Measurements from ENCODE around the gene UBL3.

Gene UBL3

GRCh38 chr13:29846475-29847256, 3.8 kb downstream of the UBL3 start:
- H3K4me3 Mint-ChIP-seq: peak overlapping the region; percentile 95
- peak overlapping the region; percentile 26 for H3K27ac Mint-ChIP-seq
- H3K36me3 Mint-ChIP-seq (ENCODE audit: low read depth): no peaks in the 10 kb centered on the region
- peaks cover 55% of the 10 kb centered on the region for H3K4me1 Mint-ChIP-seq (ENCODE audit: low read depth)
- H3K27me3 Mint-ChIP-seq: no peaks in the 10 kb centered on the region
- H3K9me3 Mint-ChIP-seq: no peaks in the 10 kb centered on the region

GRCh38 chr13:29845440-29846056, 4.9 kb downstream of the UBL3 start:
- peaks cover 61% of the 10 kb centered on the region for H3K4me1 Mint-ChIP-seq (ENCODE audit: low read depth)
- H3K27me3 Mint-ChIP-seq: no peaks in the 10 kb centered on the region
- no peaks in the 10 kb centered on the region for H3K36me3 Mint-ChIP-seq (ENCODE audit: low read depth)
- H3K27ac Mint-ChIP-seq: no peak overlapping the region
- H3K4me3 Mint-ChIP-seq: no peak overlapping the region
- H3K9me3 Mint-ChIP-seq: no peaks in the 10 kb centered on the region

- H3K27ac Mint-ChIP-seq: no peak overlapping the region
- no peaks in the 10 kb centered on the region for H3K36me3 Mint-ChIP-seq (ENCODE audit: low read depth)
- H3K4me3 Mint-ChIP-seq: no peak overlapping the region
- H3K4me1 Mint-ChIP-seq (ENCODE audit: low read depth): peaks cover 68% of the 10 kb centered on the region
- no peaks in the 10 kb centered on the region for H3K27me3 Mint-ChIP-seq
- no peaks in the 10 kb centered on the region for H3K9me3 Mint-ChIP-seq
Measured at GRCh38 chr13:29844441-29844840, 6.0 kb downstream of the UBL3 start.

- no peaks in the 10 kb centered on the region for H3K9me3 Mint-ChIP-seq
Measured at GRCh38 chr13:29840585-29840984, 9.8 kb downstream of the UBL3 start.

GRCh38 chr13:29835280-29836061, 14.9 kb downstream of the UBL3 start:
- Mint-ChIP-seq H3K36me3 (ENCODE audit: low read depth) (no peaks in the 10 kb centered on the region), H3K9me3 (no peaks in the 10 kb centered on the region), H3K27ac (no peak overlapping the region), H3K27me3 (no peaks in the 10 kb centered on the region), H3K4me1 (ENCODE audit: low read depth) (peaks cover 60% of the 10 kb centered on the region), H3K4me3 (no peak overlapping the region)

More at GRCh38 chr13:29840585-29840984, 9.8 kb downstream of the UBL3 start:
- Mint-ChIP-seq H3K4me1 (ENCODE audit: low read depth) (peaks cover 75% of the 10 kb centered on the region), H3K36me3 (ENCODE audit: low read depth) (no peaks in the 10 kb centered on the region), H3K4me3 (no peak overlapping the region), H3K27me3 (no peaks in the 10 kb centered on the region), H3K27ac (no peak overlapping the region)

GRCh38 chr13:29832761-29833298, 17.6 kb downstream of the UBL3 start:
- H3K4me1 Mint-ChIP-seq (ENCODE audit: low read depth): peaks cover 42% of the 10 kb centered on the region
- H3K27me3 Mint-ChIP-seq: no peaks in the 10 kb centered on the region
- peaks cover 4% of the 10 kb centered on the region for H3K9me3 Mint-ChIP-seq
- peaks cover 8% of the 10 kb centered on the region for H3K36me3 Mint-ChIP-seq (ENCODE audit: low read depth)
- H3K4me3 Mint-ChIP-seq: no peak overlapping the region
- H3K27ac Mint-ChIP-seq: no peak overlapping the region

GRCh38 chr13:29830000-29830399, 20.4 kb downstream of the UBL3 start:
- Mint-ChIP-seq H3K4me1 (ENCODE audit: low read depth) (peaks cover 25% of the 10 kb centered on the region), H3K27ac (no peak overlapping the region), H3K27me3 (no peaks in the 10 kb centered on the region), H3K9me3 (peaks cover 4% of the 10 kb centered on the region), H3K36me3 (ENCODE audit: low read depth) (peaks cover 8% of the 10 kb centered on the region), H3K4me3 (no peak overlapping the region)

GRCh38 chr13:29819143-29819542, 31.3 kb downstream of the UBL3 start:
- no peak overlapping the region for H3K4me3 Mint-ChIP-seq
- peaks cover 3% of the 10 kb centered on the region for H3K9me3 Mint-ChIP-seq
- no peak overlapping the region for H3K27ac Mint-ChIP-seq
- peaks cover 42% of the 10 kb centered on the region for H3K4me1 Mint-ChIP-seq (ENCODE audit: low read depth)
- H3K27me3 Mint-ChIP-seq: no peaks in the 10 kb centered on the region
- peaks cover 4% of the 10 kb centered on the region for H3K36me3 Mint-ChIP-seq (ENCODE audit: low read depth)

GRCh38 chr13:29817604-29818378, 32.6 kb downstream of the UBL3 start:
- Mint-ChIP-seq H3K9me3 (peaks cover 3% of the 10 kb centered on the region), H3K27me3 (no peaks in the 10 kb centered on the region), H3K4me3 (peak overlapping the region; percentile 48), H3K27ac (peak overlapping the region; percentile 85), H3K36me3 (ENCODE audit: low read depth) (peaks cover 3% of the 10 kb centered on the region), H3K4me1 (ENCODE audit: low read depth) (peaks cover 42% of the 10 kb centered on the region)

- H3K27ac Mint-ChIP-seq: no peak overlapping the region
- H3K36me3 Mint-ChIP-seq (ENCODE audit: low read depth): no peaks in the 10 kb centered on the region
- no peak overlapping the region for H3K4me3 Mint-ChIP-seq
- H3K4me1 Mint-ChIP-seq (ENCODE audit: low read depth): peaks cover 48% of the 10 kb centered on the region
- H3K9me3 Mint-ChIP-seq: peaks cover 3% of the 10 kb centered on the region
- no peaks in the 10 kb centered on the region for H3K27me3 Mint-ChIP-seq
Measured at GRCh38 chr13:29816715-29817114, 33.7 kb downstream of the UBL3 start.

GRCh38 chr13:29815336-29815735, 35.1 kb downstream of the UBL3 start:
- no peaks in the 10 kb centered on the region for H3K36me3 Mint-ChIP-seq (ENCODE audit: low read depth)
- no peaks in the 10 kb centered on the region for H3K9me3 Mint-ChIP-seq
- no peaks in the 10 kb centered on the region for H3K27me3 Mint-ChIP-seq
- no peak overlapping the region for H3K4me3 Mint-ChIP-seq
- peaks cover 52% of the 10 kb centered on the region for H3K4me1 Mint-ChIP-seq (ENCODE audit: low read depth)
- no peak overlapping the region for H3K27ac Mint-ChIP-seq

GRCh38 chr13:29810898-29811297, 39.5 kb downstream of the UBL3 start:
- no peaks in the 10 kb centered on the region for H3K9me3 Mint-ChIP-seq
- H3K27ac Mint-ChIP-seq: no peak overlapping the region
- no peaks in the 10 kb centered on the region for H3K36me3 Mint-ChIP-seq (ENCODE audit: low read depth)
- H3K4me1 Mint-ChIP-seq (ENCODE audit: low read depth): peaks cover 57% of the 10 kb centered on the region
- no peaks in the 10 kb centered on the region for H3K27me3 Mint-ChIP-seq
- no peak overlapping the region for H3K4me3 Mint-ChIP-seq

- H3K4me3 Mint-ChIP-seq: no peak overlapping the region
- H3K27me3 Mint-ChIP-seq: no peaks in the 10 kb centered on the region
- H3K36me3 Mint-ChIP-seq (ENCODE audit: low read depth): no peaks in the 10 kb centered on the region
- no peak overlapping the region for H3K27ac Mint-ChIP-seq
- peaks cover 51% of the 10 kb centered on the region for H3K4me1 Mint-ChIP-seq (ENCODE audit: low read depth)
- no peaks in the 10 kb centered on the region for H3K9me3 Mint-ChIP-seq
Measured at GRCh38 chr13:29810145-29810742, 40.2 kb downstream of the UBL3 start.

- H3K27me3 Mint-ChIP-seq: no peaks in the 10 kb centered on the region
- no peak overlapping the region for H3K27ac Mint-ChIP-seq
- no peaks in the 10 kb centered on the region for H3K36me3 Mint-ChIP-seq (ENCODE audit: low read depth)
- peaks cover 48% of the 10 kb centered on the region for H3K4me1 Mint-ChIP-seq (ENCODE audit: low read depth)
- no peak overlapping the region for H3K4me3 Mint-ChIP-seq
- H3K9me3 Mint-ChIP-seq: no peaks in the 10 kb centered on the region
Measured at GRCh38 chr13:29808264-29808663, 42.2 kb downstream of the UBL3 start.

Data from stimulated activated naive CD8-positive, alpha-beta T cell treated with anti-CD3 and anti-CD28 coated beads, Interleukin-15, Interleukin-2, amounts not matched to agents 100 ng/mL and 50 ng/mL, for 24 hours (primary cell).